Epithelial cell of alveolus of lung (primary cell): ENCODE measurements around the gene ANXA6. TPM values are rescaled to one million over a fixed set of nuclear protein-coding genes. Genes with fewer than 3 reads are reported as not detected.

Experiments used
- total RNA-seq: library from RNA; depleted of rRNA; stranded (reverse); fragments of >200 nt; gene quantifications from 2 replicates; pipeline ENCODE4 v1.2.1, GENCODE V29; 2015

The ANXA6 gene
- total RNA-seq = 189 and 424 TPM in 2 replicates

DNA sequence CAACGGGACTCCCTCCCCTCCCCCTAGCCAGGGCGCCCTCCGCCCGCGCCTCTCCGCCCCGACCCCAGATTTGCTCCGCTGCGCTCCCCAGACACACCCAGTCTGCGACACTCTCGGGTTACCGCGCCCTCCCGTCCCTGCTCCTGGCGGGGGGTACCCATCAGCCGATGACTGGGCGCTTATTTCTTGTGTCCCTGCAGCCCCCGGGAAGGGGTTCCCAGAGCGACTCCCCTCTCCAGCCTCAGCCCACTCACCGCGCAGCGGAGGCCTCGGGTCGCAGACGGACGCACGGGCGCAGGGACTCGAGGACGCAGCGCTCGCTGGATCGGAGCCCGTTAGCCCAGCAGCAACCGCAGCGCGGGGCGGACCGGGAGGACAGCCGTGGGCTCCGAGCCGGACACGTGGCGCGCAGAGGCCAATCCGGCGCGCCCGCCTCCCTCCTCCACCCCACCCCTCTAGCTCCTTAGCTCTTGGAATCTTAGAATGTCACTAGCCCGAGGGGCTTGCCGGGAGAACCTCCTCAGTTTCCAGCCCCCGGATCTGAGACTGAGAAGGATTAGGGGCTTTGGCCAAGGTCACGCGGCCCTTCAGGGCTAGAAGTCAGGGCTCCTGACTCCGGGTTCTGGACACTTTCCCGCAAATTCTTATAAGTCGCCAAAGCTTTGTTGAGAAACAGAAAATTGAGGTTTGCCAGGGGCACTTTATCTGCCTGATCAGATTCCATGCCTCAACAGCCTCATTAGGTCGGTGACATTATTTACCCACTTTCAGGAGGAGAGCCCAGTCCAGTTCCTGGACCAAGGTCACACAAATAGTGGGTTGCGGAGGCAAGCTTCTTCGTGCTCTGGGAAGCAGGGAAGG is at the start of gene ANXA6:
TSS of gene ANXA6 (minus strand) at position 354 of the 861 bp plus-strand sequence. CDS start 9,878 bp downstream, outside the sequence.

DNA sequence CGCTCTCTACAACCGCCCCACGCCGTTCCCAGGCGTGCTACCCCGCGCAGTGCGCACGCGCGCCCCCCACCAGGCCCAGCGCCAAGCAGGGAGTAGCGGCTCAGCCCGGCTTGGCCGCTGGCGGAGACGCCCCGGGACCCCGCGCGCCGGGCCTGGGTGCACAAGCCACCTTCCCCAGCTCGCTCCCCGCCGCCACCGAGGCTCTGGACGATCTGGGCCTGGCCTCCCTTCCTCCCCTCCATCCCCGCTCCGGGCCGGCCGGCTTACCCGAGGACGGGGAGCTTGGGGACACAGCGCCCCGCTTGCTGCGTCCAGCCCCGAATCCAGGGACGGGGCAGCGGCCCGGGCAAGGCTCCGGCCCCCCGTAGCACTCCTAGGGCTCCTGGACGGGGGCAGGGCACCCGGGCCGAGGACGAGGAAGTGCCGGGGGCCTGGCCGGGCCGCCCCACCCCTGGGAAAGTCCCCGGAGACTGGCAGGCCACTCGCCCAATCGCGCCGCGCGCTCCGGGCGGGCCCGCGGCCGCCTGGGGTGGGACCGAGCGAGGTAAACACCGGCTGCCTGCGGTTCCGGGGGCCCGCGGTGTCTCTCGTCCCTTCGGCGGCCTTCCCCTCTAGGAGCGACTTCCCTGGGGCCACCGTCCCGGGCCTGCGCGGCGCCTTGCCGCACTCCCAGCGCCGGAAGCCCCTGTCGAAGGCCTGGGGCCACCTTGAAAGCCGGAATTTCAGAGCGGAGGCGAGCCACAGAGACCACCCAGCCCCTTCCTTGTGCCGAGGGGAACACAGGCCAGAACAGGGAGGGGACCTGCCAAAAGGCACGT is 76.8 kb downstream of the ANXA6 start, which contains the start of gene TNIP1:
TSS of gene TNIP1 (minus strand) at position 422 of the 818 bp plus-strand sequence. CDS start 15,939 bp downstream, outside the sequence.

Other genes with a start within 250 kb of the ANXA6 start
- gene GPX3, start 137.2 kb downstream of the ANXA6 start, total RNA-seq = 5.7 and 35.0 TPM in 2 replicates
- gene TNIP1, start 76.7 kb downstream of the ANXA6 start, total RNA-seq = 59.8 and 189 TPM in 2 replicates
- 3.5 and 13.6 TPM in 2 replicates for gene CCDC69, start 66.3 kb upstream of the ANXA6 start, total RNA-seq
- 20.4 and 36.9 TPM in 2 replicates for gene GM2A, start 95.4 kb upstream of the ANXA6 start, total RNA-seq
- gene SLC36A3, start 146.0 kb upstream of the ANXA6 start, total RNA-seq = not detected in 2 replicates
- not detected in 2 replicates for gene SLC36A2, start 189.8 kb upstream of the ANXA6 start, total RNA-seq